ENCODE data around the gene MXRA7.

GRCh38 chr17:76635039-76635438 is 75.7 kb downstream of the MXRA7 start:
- TF ChIP-seq EZH2 (IDR thresholded peaks at IDR 0.05; ENCODE audit: borderline replicate concordance, low read depth, low read length, severe bottlenecking) (no peak), POLR2A (IDR thresholded peaks at IDR 0.05; ENCODE audit: low read depth, low read length) (no peak), POLR2AphosphoS5 (IDR thresholded peaks at IDR 0.05; ENCODE audit: insufficient read depth, low read depth, low read length) (no peak), CTCF (IDR thresholded peaks at IDR 0.05; ENCODE audit: extremely low read depth in 1 of 2, insufficient read depth in 1 of 2, low read depth in 1 of 2, low read length in 2 of 2) (no peak), MYC (IDR thresholded peaks at IDR 0.05; ENCODE audit: low read depth, low read length) (no peak)
